NOMO-1 treated with DMSO at 0.1 percent for 48 hours (cell line): ENCODE data around the gene XG.

Experiments used
- DNase-seq: peaks from one replicate; lab custom pipeline; 2025; ENCODE audit not compliant: unreplicated experiment; lab: John Stamatoyannopoulos, UW

Gene XG

GRCh38 chrX:2817036-2817435 lies 65.2 kb downstream of the XG start:
- DNase-seq = no peak

GRCh38 chrX:2819345-2820135 lies 67.7 kb downstream of the XG start:
- DNase-seq = peak; percentile 23

GRCh38 chrX:2820136-2820771 lies 68.4 kb downstream of the XG start:
- no peak for DNase-seq

GRCh38 chrX:2823795-2824386 lies 72.1 kb downstream of the XG start:
- no peak for DNase-seq

- no peak for DNase-seq
These were observed 73.0 kb downstream of the XG start for GRCh38 chrX:2824886-2825285.

GRCh38 chrX:2828344-2828958 lies 76.6 kb downstream of the XG start, which contains the start of gene GYG2:
Gene GYG2, plus strand, starts transcription at chrX:2828930. Its CDS starts 1,259 bp downstream, at chrX:2830189.
- DNase-seq = no peak

GRCh38 chrX:2828959-2829411 lies 77.1 kb downstream of the XG start:
- DNase-seq = peak; percentile 13

GRCh38 chrX:2829469-2830246 lies 77.8 kb downstream of the XG start:
- no peak for DNase-seq

GRCh38 chrX:2831471-2832228 lies 79.8 kb downstream of the XG start:
- no peak for DNase-seq

GRCh38 chrX:2837961-2838360 lies 86.1 kb downstream of the XG start:
- no peak for DNase-seq

GRCh38 chrX:2840961-2841360 lies 89.1 kb downstream of the XG start:
- DNase-seq = no peak

GRCh38 chrX:2841537-2841936 lies 89.7 kb downstream of the XG start:
- DNase-seq = no peak

- DNase-seq = no peak
These were observed 95.2 kb downstream of the XG start for GRCh38 chrX:2846992-2847391.

- DNase-seq = peak; percentile 65
These were observed 97.0 kb downstream of the XG start for GRCh38 chrX:2848871-2849301.

GRCh38 chrX:2854918-2855317 lies 103.1 kb downstream of the XG start:
- no peak for DNase-seq

GRCh38 chrX:2855761-2856160 lies 103.9 kb downstream of the XG start:
- DNase-seq = no peak

GRCh38 chrX:2857566-2857965 lies 105.7 kb downstream of the XG start:
- DNase-seq = no peak

GRCh38 chrX:2859197-2859797 lies 107.5 kb downstream of the XG start:
- no peak for DNase-seq

GRCh38 chrX:2862404-2862803 lies 110.6 kb downstream of the XG start:
- no peak for DNase-seq

GRCh38 chrX:2863646-2864045 lies 111.8 kb downstream of the XG start:
- no peak for DNase-seq
